Natural killer cell (primary cell): ENCODE measurements around the gene CHST8. TPM values are rescaled to one million over a fixed set of nuclear protein-coding genes. Genes with fewer than 3 reads are reported as not detected.

Source experiments
- ATAC-seq, 3 donors: fragments of 150-1000 bp in 2 of 3; fragments of 200-7000 bp in 1 of 3; cut with Tn5 transposase; 1 replicate in 1 of 3; 2 replicates in 2 of 3; pipeline ENCODE4 v1.10.0; 2021; ENCODE audit warnings: mild to moderate bottlenecking in 2 of 3, moderate library complexity in 2 of 3
- DNase-seq, 2 donors: peaks; one replicate each; pipeline versions ENCODE4 v3.0.0 to v3.0.0-alpha.2; 2013 to 2021; ENCODE audit warnings: mixed read lengths in 1 of 2
- H3K27ac ChIP-seq: one replicate; pipeline ENCODE4 v1.5.1; 2013; ENCODE audit warnings: mild to moderate bottlenecking, low read length
- H3K27me3 ChIP-seq: one replicate; pipeline ENCODE4 v1.6.1; 2013; ENCODE audit warnings: low read length; ENCODE audit not compliant: control insufficient read depth, insufficient read depth
- H3K36me3 ChIP-seq: one replicate; pipeline ENCODE4 v1.6.1; 2013; ENCODE audit warnings: low read length; ENCODE audit not compliant: control insufficient read depth, insufficient read depth
- H3K4me1 ChIP-seq: one replicate; pipeline ENCODE4 v1.6.1; 2013; ENCODE audit warnings: low read length; ENCODE audit not compliant: control insufficient read depth, insufficient read depth
- H3K4me3 ChIP-seq: one replicate; pipeline ENCODE4 v1.5.1; 2013; ENCODE audit warnings: low read length
- H3K9me3 ChIP-seq: one replicate; pipeline ENCODE4 v1.6.1; 2013; ENCODE audit warnings: low read length; ENCODE audit not compliant: control insufficient read depth, insufficient read depth
- H3K27ac Mint-ChIP-seq, 2 donors: one replicate each; pipeline ENCODE4 v1.8.0; 2022; ENCODE audit warnings: mild to moderate bottlenecking in 2 of 2, mixed read lengths in 2 of 2, moderate library complexity in 1 of 2
- H3K27me3 Mint-ChIP-seq, 2 donors: one replicate each; pipeline ENCODE4 v1.8.0; 2022; ENCODE audit warnings: low read depth in 2 of 2, mixed read lengths in 2 of 2
- H3K36me3 Mint-ChIP-seq: one replicate; pipeline ENCODE4 v1.8.0; 2022; ENCODE audit warnings: mixed read lengths
- H3K4me1 Mint-ChIP-seq, 2 donors: one replicate each; pipeline ENCODE4 v1.8.0; 2022; ENCODE audit warnings: mixed read lengths in 2 of 2
- H3K4me3 Mint-ChIP-seq: one replicate; pipeline ENCODE4 v1.8.0; 2022; ENCODE audit warnings: mild to moderate bottlenecking, moderate library complexity, mixed read lengths
- H3K9me3 Mint-ChIP-seq, 2 donors: one replicate each; pipeline ENCODE4 v1.8.0; 2022; ENCODE audit warnings: mixed read lengths in 2 of 2
- WGBS: methylation state at CpG from one replicate; pipeline ENCODE4 v1.1.7; 2013; ENCODE audit warnings: missing lambda C conversion rate; ENCODE audit not compliant: insufficient coverage; 5-methylcytosine and 5-hydroxymethylcytosine counted together
- intact Hi-C: fragments of 100-400 bp; cut with micrococcal nuclease; formaldehyde crosslinking; loops from one replicate; pipeline ENCODE4 v1.14.2; 2022
- total RNA-seq, 4 donors: library from RNA; stranded (reverse); fragments of 120-200 nt in 1 of 4; gene quantifications; one replicate each; pipeline versions ENCODE4 v1.2.3 to v1.2.4, GENCODE V29; 2013 to 2022
- TF ChIP-seq, protein P1 (sequence below): fragments of 200-600 bp; IDR thresholded peaks from one replicate; pipeline ENCODE4 v1.8.0; 2022; ENCODE audit warnings: antibody characterized with exemption

The CHST8 gene
- total RNA-seq, 3 donors from 2014 or later (not counting 1 experiment from before 2014, with no cell fraction given) = not detected

DNA sequence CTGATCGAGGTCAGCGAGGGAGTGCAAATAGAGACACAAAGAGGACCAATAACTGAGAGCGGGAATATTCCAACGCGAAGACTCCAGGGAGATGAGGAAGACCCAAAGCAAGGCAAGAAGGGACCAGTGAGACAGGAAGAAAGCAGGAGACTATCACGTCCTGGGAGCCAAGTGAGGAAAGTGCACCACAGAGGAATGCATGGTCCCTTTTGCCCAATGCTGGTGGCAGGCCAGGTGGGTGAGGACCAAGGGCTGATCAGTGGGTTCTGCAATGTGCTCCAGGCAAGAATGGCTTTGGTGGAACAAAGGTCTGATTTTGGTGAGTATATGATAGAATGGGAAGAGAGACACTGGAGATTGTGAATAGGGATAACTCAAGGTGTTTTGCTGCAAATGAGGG, 25.4 kb downstream of the CHST8 start:
- no peaks in the 10 kb centered on the region for H3K4me1 Mint-ChIP-seq
- H3K9me3 ChIP-seq = no peaks in the 10 kb centered on the region
- no peaks in the 10 kb centered on the region for H3K36me3 Mint-ChIP-seq
- H3K27ac Mint-ChIP-seq = no peak overlapping the region
- DNase-seq (no peak), ATAC-seq (no peak)
- peaks cover 9 to 12% of the 10 kb centered on the region in 2 donors for H3K27me3 Mint-ChIP-seq
- intact Hi-C loops = no loop called here
- WGBS = 87% methylated on average over 6 of the region's 6 CpGs
- H3K4me3 ChIP-seq = no peak overlapping the region
- H3K27ac ChIP-seq = no peak overlapping the region
- no peaks in the 10 kb centered on the region for H3K36me3 ChIP-seq
- H3K4me3 Mint-ChIP-seq = no peak overlapping the region
- TF ChIP-seq, protein P1, sequence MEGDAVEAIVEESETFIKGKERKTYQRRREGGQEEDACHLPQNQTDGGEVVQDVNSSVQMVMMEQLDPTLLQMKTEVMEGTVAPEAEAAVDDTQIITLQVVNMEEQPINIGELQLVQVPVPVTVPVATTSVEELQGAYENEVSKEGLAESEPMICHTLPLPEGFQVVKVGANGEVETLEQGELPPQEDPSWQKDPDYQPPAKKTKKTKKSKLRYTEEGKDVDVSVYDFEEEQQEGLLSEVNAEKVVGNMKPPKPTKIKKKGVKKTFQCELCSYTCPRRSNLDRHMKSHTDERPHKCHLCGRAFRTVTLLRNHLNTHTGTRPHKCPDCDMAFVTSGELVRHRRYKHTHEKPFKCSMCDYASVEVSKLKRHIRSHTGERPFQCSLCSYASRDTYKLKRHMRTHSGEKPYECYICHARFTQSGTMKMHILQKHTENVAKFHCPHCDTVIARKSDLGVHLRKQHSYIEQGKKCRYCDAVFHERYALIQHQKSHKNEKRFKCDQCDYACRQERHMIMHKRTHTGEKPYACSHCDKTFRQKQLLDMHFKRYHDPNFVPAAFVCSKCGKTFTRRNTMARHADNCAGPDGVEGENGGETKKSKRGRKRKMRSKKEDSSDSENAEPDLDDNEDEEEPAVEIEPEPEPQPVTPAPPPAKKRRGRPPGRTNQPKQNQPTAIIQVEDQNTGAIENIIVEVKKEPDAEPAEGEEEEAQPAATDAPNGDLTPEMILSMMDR = no peak
- no peaks in the 10 kb centered on the region for H3K27me3 ChIP-seq
- H3K4me1 ChIP-seq = no peaks in the 10 kb centered on the region
- H3K9me3 Mint-ChIP-seq = no peaks in the 10 kb centered on the region

DNA sequence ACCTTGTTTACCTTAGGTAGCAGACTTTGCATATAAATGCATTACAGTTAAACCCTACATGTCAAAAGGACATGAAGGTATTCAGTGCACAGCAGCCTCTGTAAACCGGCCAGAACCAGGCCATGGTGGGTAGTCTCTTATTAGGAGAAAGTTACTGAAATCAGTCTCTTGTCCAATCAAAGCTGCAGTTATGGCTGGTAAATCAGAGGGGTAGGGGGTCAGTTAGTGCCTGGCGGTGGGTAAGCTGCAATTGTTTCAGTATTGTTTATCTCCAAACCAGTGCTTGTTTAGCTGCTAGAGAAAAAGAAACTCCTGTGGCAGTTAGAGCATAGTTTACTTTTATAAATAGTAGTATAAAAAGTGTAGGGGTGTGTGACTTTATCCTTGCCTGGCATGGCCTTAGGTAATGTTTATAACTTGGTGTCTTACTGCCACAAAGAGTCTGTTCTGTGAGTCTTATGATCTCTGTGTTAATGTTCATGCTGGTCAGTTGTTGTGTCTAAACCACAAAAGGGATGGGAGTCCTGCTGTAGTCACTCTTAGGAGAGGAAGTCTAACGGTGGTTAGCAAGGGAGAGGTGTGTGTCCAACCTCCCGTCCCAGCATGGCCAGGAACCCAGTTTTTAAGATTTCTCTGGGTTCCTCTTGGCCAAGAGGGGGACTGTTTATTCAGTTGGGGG, 28.0 kb downstream of the CHST8 start:
- DNase-seq (no peak), ATAC-seq (no peak)
- no peak overlapping the region for H3K4me3 ChIP-seq
- H3K27ac Mint-ChIP-seq = no peak overlapping the region
- H3K9me3 Mint-ChIP-seq = no peaks in the 10 kb centered on the region
- peaks cover 3% of the 10 kb centered on the region for H3K27me3 ChIP-seq
- H3K4me1 Mint-ChIP-seq = no peaks in the 10 kb centered on the region
- peaks cover 17 to 30% of the 10 kb centered on the region in 2 donors for H3K27me3 Mint-ChIP-seq
- H3K27ac ChIP-seq = no peak overlapping the region
- 48% methylated on average over 4 of the region's 4 CpGs for WGBS
- H3K36me3 ChIP-seq = no peaks in the 10 kb centered on the region
- H3K36me3 Mint-ChIP-seq = no peaks in the 10 kb centered on the region
- TF ChIP-seq, protein P1 = no peak
- intact Hi-C loops = no loop called here
- no peaks in the 10 kb centered on the region for H3K4me1 ChIP-seq
- no peaks in the 10 kb centered on the region for H3K9me3 ChIP-seq
- no peak overlapping the region for H3K4me3 Mint-ChIP-seq

DNA sequence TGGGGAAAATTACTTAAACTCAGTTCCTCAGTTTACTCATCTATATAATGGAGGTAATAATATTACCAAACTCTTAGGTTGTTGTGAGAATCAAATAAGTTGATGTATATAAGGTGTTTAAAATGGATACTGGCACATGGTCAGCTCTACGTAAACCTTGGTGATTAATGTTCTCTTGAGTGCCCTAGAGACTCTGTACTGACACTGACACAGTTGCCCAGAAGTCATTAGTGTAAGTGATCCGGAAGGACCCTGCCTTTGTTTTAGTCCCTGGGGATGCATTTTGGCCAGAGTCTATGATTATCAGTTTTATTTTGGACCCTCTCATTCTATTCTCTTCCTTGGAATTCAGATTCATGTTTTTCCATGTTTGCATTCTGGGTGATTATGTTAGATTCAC, 31.9 kb downstream of the CHST8 start:
- TF ChIP-seq, protein P1 = no peak
- H3K4me1 ChIP-seq = no peaks in the 10 kb centered on the region
- H3K4me1 Mint-ChIP-seq = no peaks in the 10 kb centered on the region
- no peaks in the 10 kb centered on the region for H3K9me3 ChIP-seq
- ATAC-seq (no peak), DNase-seq (no peak)
- H3K27ac Mint-ChIP-seq = no peak overlapping the region
- H3K27me3 ChIP-seq = peaks cover 3% of the 10 kb centered on the region
- no peak overlapping the region for H3K27ac ChIP-seq
- H3K4me3 Mint-ChIP-seq = no peak overlapping the region
- no peak overlapping the region for H3K4me3 ChIP-seq
- WGBS = 94% methylated on average over 2 of the region's 2 CpGs
- intact Hi-C loops = no loop called here
- H3K36me3 ChIP-seq = no peaks in the 10 kb centered on the region
- H3K27me3 Mint-ChIP-seq = peaks cover 13 to 42% of the 10 kb centered on the region in 2 donors
- no peaks in the 10 kb centered on the region for H3K9me3 Mint-ChIP-seq
- H3K36me3 Mint-ChIP-seq = no peaks in the 10 kb centered on the region
